LNCAP (cell line): ENCODE results near the gene OGFR.

Source experiments
- CTCF ChIP-seq: fragments of 450-650 bp; IDR thresholded peaks from 2 replicates; pipeline ENCODE4 v1.5.1; 2017; ENCODE audit warnings: mild to moderate bottlenecking

OGFR gene

GRCh38 chr20:62766071-62766450, 38.6 kb upstream of the OGFR start:
- no peak for TF ChIP-seq CTCF

GRCh38 chr20:62766716-62767115, 37.9 kb upstream of the OGFR start:
- no peak for TF ChIP-seq CTCF

GRCh38 chr20:62768234-62768546, 36.4 kb upstream of the OGFR start:
- no peak for TF ChIP-seq CTCF

- TF ChIP-seq CTCF: no peak
Observed at GRCh38 chr20:62768551-62769287, 35.9 kb upstream of the OGFR start.

- no peak for TF ChIP-seq CTCF
Observed at GRCh38 chr20:62769346-62770071, 35.1 kb upstream of the OGFR start.

- no peak for TF ChIP-seq CTCF
Observed at GRCh38 chr20:62770111-62770910, 34.3 kb upstream of the OGFR start.

GRCh38 chr20:62770916-62771315, 33.7 kb upstream of the OGFR start:
- TF ChIP-seq CTCF: no peak
